Neural crest cell (in vitro differentiated cells): ENCODE data around the gene AVL9. TPM values are rescaled to one million over a fixed set of nuclear protein-coding genes. Genes with fewer than 3 reads are reported as not detected.

Source experiments
- DNase-seq: peaks from one replicate; pipeline ENCODE4 v3.0.0; 2021; ENCODE audit warnings: low read depth, mixed read lengths, low spot score
- H3K27ac Mint-ChIP-seq: one replicate; pipeline ENCODE4 v1.8.0; 2021; ENCODE audit warnings: mild to moderate bottlenecking, mixed read lengths; ENCODE audit not compliant: unreplicated experiment
- H3K27me3 Mint-ChIP-seq: 2 replicates; pipeline ENCODE4 v1.8.0; 2021; ENCODE audit warnings: low read depth, mild to moderate bottlenecking, mixed read lengths
- H3K36me3 Mint-ChIP-seq: 2 replicates; pipeline ENCODE4 v1.8.0; 2021; ENCODE audit warnings: low read depth, mild to moderate bottlenecking, mixed read lengths
- H3K4me1 Mint-ChIP-seq: 2 replicates; pipeline ENCODE4 v1.8.0; 2021; ENCODE audit warnings: mixed read lengths
- H3K4me3 Mint-ChIP-seq: one replicate; pipeline ENCODE4 v1.8.0; 2021; ENCODE audit warnings: mild to moderate bottlenecking, mixed read lengths
- H3K9me3 Mint-ChIP-seq: 2 replicates; pipeline ENCODE4 v1.8.0; 2021; ENCODE audit warnings: mixed read lengths
- CTCF ChIP-seq: fragments of 200-600 bp; sonication (generic); conservative IDR thresholded peaks from 2 replicates; pipeline ENCODE4 v1.5.0; 2021; ENCODE audit warnings: antibody characterized with exemption, mild to moderate bottlenecking
- total RNA-seq: library from RNA; stranded (reverse); gene quantifications from 2 replicates; pipeline ENCODE4 v1.2.1, GENCODE V29; 2021

Gene AVL9
- total RNA-seq, 1 donor from 2014 or later = 36.8 TPM

- Mint-ChIP-seq H3K4me1 (no peaks in the 10 kb centered on the region), H3K36me3 (no peaks in the 10 kb centered on the region), H3K9me3 (peaks cover 2% of the 10 kb centered on the region), H3K27me3 (no peaks in the 10 kb centered on the region), H3K27ac (no peak overlapping the region), H3K4me3 (no peak overlapping the region)
- no peak for TF ChIP-seq CTCF
- DNase-seq = no peak
These were observed 23.3 kb upstream of the AVL9 start for GRCh38 chr7:32472015-32472414.

- H3K36me3 Mint-ChIP-seq = no peaks in the 10 kb centered on the region
- H3K4me3 Mint-ChIP-seq = no peak overlapping the region
- DNase-seq = no peak
- no peaks in the 10 kb centered on the region for H3K4me1 Mint-ChIP-seq
- no peaks in the 10 kb centered on the region for H3K27me3 Mint-ChIP-seq
- TF ChIP-seq CTCF = no peak
- no peak overlapping the region for H3K27ac Mint-ChIP-seq
- peaks cover 2% of the 10 kb centered on the region for H3K9me3 Mint-ChIP-seq
These were observed 21.3 kb upstream of the AVL9 start for GRCh38 chr7:32474008-32474407.

- Mint-ChIP-seq H3K36me3 (no peaks in the 10 kb centered on the region), H3K27me3 (no peaks in the 10 kb centered on the region), H3K4me1 (peaks cover 9% of the 10 kb centered on the region), H3K27ac (no peak overlapping the region), H3K9me3 (no peaks in the 10 kb centered on the region), H3K4me3 (no peak overlapping the region)
- no peak for TF ChIP-seq CTCF
- no peak for DNase-seq
These were observed 18.3 kb upstream of the AVL9 start for GRCh38 chr7:32476816-32477648.

GRCh38 chr7:32477649-32477980, 17.7 kb upstream of the AVL9 start:
- Mint-ChIP-seq H3K27me3 (no peaks in the 10 kb centered on the region), H3K27ac (peak overlapping the region; percentile 60), H3K4me1 (peaks cover 13% of the 10 kb centered on the region), H3K4me3 (no peak overlapping the region), H3K36me3 (no peaks in the 10 kb centered on the region), H3K9me3 (no peaks in the 10 kb centered on the region)
- no peak for DNase-seq
- TF ChIP-seq CTCF = no peak

GRCh38 chr7:32479574-32480200, 15.6 kb upstream of the AVL9 start:
- Mint-ChIP-seq H3K27ac (no peak overlapping the region), H3K36me3 (no peaks in the 10 kb centered on the region), H3K4me3 (no peak overlapping the region), H3K27me3 (no peaks in the 10 kb centered on the region), H3K4me1 (peaks cover 13% of the 10 kb centered on the region), H3K9me3 (no peaks in the 10 kb centered on the region)
- TF ChIP-seq CTCF = peak; percentile 85
- DNase-seq = peak; percentile 28
